Erythroblast (primary cell): ENCODE results near the gene C1orf232.

Source experiments
- GATA1 ChIP-seq: IDR thresholded peaks from 2 replicates; pipeline ENCODE4 v1.6.1; 2011; ENCODE audit warnings: low read depth, mild to moderate bottlenecking, control low read depth, low read length, moderate library complexity
- POLR2A ChIP-seq: IDR thresholded peaks from 2 replicates; pipeline ENCODE4 v1.6.1; 2011; ENCODE audit warnings: mild to moderate bottlenecking, low read length

- TF ChIP-seq POLR2A (no peak), GATA1 (no peak)
These were observed 54.4 kb downstream of the C1orf232 start for GRCh38 chr1:26114165-26114927.
